Measurements from ENCODE around the gene CCDC32. TPM values are rescaled to one million over a fixed set of nuclear protein-coding genes. Genes with fewer than 3 reads are reported as not detected.

Gene CCDC32, protein sequence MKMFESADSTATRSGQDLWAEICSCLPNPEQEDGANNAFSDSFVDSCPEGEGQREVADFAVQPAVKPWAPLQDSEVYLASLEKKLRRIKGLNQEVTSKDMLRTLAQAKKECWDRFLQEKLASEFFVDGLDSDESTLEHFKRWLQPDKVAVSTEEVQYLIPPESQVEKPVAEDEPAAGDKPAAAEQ
- total RNA-seq: 27.7 and 28.1 TPM in 2 replicates

DNA sequence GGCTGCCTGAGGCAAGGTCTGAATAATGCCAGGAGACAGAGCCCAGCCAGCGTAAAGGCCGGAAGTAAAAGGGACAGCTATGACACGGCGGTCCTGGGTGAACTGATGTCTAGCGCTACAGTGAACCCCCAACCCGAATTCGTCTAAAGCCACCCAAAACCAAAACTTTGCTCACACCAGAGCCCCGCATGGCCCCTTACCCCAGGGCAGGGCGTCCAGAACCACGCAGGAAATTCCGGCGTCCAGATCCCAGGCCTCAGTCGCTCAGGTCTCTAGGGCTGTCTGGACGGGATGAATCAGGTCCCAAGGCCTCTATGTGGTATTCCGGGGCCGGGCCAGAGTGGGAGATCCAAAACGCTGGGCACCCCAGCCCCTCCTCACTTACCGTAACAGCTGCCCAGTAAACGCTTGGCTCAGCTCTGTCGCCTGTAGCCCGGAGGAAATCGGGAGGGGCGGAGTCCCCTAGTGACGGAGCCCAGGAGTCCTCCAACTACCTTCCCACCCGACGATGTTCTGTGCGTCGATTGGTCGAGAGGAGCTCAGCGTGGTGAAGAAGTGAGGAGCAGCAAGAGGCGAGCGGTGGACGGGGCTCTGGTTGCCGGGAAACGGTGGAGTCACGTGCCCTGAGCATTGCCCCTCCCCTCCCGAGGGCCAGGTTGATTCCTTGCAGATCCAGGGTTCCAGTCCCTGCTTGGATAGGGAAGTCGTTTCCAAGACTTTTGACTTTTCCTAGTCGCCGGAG, at the start of gene CCDC32:
Gene CCDC32, minus strand, starts transcription at position 452 of the 742 bp plus-strand sequence. CDS start 2,027 bp downstream, outside the sequence.

DNA sequence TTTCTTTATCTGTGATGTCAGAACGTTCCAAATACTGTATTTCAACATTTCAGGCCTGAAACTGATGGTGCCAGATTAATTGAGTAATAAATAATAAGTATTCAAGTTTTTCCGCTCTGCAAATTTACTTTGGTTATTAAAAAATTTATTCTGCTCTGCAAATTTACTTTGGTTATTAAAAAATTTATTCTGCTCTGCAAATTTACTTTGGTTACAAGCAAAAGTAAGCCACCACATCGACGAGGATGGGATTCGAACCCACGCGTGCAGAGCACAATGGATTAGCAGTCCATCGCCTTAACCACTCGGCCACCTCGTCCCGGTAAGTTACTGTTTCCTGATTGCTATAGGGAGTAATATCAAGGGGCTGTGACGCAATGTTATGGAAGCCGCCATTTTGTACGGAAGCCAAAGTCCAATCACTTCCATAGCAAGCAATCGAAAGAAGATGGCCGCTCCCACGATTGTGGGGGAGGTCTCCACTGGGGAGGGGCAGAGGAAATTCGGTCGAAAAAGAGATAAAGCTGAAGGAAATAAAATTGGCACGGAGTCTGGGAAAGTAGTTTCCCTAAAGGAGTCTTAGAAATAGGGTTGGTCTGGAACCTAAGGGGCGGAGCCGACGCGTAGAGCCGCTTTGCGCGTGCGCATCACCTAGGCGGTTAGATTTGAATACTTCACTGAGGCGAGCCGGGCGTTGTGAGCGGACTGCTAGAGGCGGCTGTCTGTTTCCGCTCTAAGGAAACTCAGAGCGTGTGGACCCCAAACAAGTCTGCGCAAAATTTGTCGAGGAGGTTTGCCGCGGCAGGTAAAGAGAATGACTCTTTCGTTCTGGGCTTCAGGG, 29.0 kb upstream of the CCDC32 start, which contains the start of gene KNL1:
Gene KNL1, plus strand, starts transcription at position 662 of the 841 bp plus-strand sequence. CDS start 8,683 bp downstream, outside the sequence.

DNA sequence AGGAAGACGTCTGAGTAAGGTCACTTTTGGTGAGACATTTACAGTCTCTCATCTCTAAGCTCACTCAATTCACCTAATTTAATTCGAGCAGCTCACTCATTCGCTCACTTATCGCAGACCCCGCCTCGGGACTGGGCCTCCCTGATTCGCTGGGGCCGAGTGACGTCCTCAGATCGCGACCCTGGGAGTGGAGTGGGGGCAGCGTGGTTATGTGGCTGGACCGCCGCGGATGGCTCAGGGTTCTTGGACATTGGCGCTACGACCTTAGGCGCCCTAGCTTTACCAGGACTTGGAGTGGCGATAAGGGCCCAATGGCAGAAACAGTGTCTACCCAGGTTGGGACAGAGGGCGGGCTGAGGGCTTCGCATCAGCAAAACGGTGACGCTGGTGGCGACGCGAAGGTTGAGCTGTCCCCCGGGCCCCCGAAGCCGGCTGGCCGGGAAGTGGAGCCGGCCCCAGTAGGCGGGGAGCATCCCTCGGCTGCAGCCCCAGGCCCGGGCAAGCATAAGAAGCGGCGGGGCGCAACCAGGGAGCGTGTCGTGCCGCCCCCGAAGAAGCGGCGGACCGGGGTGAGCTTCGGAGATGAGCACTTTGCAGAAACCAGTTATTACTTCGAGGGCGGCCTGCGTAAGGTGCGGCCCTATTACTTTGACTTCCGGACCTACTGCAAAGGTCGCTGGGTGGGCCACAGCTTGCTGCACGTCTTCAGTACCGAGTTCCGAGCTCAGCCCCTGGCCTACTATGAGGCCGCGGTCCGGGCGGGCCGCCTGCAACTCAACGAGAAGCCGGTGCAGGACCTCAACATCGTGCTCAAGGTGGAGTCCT, 4.5 kb upstream of the CCDC32 start, which contains the start of gene RPUSD2:
Gene RPUSD2, plus strand, starts transcription at position 171 of the 825 bp plus-strand sequence. Its CDS starts 39 bp downstream, at position 210.

Small RNAs within 50 kb of the gene (small RNA-seq; reads per million reads assigned to genes)
- gene RF00017: not detected
- gene RNU6-516P: not detected

Other genes with a start within 250 kb of the CCDC32 start
- 6.1 and 6.7 TPM in 2 replicates for gene INAFM2, start 241.3 kb downstream of the CCDC32 start, total RNA-seq
- 8.5 and 12.5 TPM in 2 replicates for gene CCDC9B, start 224.1 kb downstream of the CCDC32 start, total RNA-seq
- not detected in 2 replicates for gene PHGR1, start 214.0 kb downstream of the CCDC32 start, total RNA-seq
- 0.11 and 0.13 TPM in 2 replicates for gene DISP2, start 206.8 kb downstream of the CCDC32 start, total RNA-seq
- 32.6 and 32.7 TPM in 2 replicates for gene KNSTRN, start 182.3 kb downstream of the CCDC32 start, total RNA-seq
- 33.5 and 35.7 TPM in 2 replicates for gene IVD, start 159.2 kb downstream of the CCDC32 start, total RNA-seq
- gene BAHD1, start 124.1 kb downstream of the CCDC32 start, total RNA-seq: 5.7 and 8.1 TPM in 2 replicates
- 13.3 and 15.8 TPM in 2 replicates for gene CHST14, start 94.1 kb downstream of the CCDC32 start, total RNA-seq
- gene RPUSD2, start 4.3 kb upstream of the CCDC32 start, total RNA-seq: 8.2 and 8.6 TPM in 2 replicates
- 15.5 and 23.8 TPM in 2 replicates for gene KNL1, start 29.2 kb upstream of the CCDC32 start, total RNA-seq
- gene RAD51, start 130.1 kb upstream of the CCDC32 start, total RNA-seq: 2.4 and 4.8 TPM in 2 replicates
- gene RMDN3, start 190.2 kb upstream of the CCDC32 start, total RNA-seq: 17.4 and 18.5 TPM in 2 replicates
- gene GCHFR, start 199.0 kb upstream of the CCDC32 start, total RNA-seq: 5.2 and 5.5 TPM in 2 replicates
- 0.11 and 0.26 TPM in 2 replicates for gene C15orf62, start 204.9 kb upstream of the CCDC32 start, total RNA-seq
- gene ZFYVE19, start 242.0 kb upstream of the CCDC32 start, total RNA-seq: 14.6 and 22.3 TPM in 2 replicates
- gene DNAJC17, start 242.4 kb upstream of the CCDC32 start, total RNA-seq: 23.9 and 26.1 TPM in 2 replicates